ENCODE data around the gene CAPN15. TPM values are rescaled to one million over a fixed set of nuclear protein-coding genes. Genes with fewer than 3 reads are reported as not detected.

The CAPN15 gene
- total and polyA plus RNA-seq, 2 of the 4 experiments (the other 2 are of a cell fraction), result 9.3 to 24.3 TPM

GRCh38 chr16:561413-561794 is 33.9 kb downstream of the CAPN15 start:
- no peak overlapping the region for H2BK120ac ChIP-seq (ENCODE audit: low read depth, low read length)
- intact Hi-C loops (cut with micrococcal nuclease) (no loop called here), in situ Hi-C loops (cut with MboI; ENCODE audit: low sequenced_read_pairs) (no loop called here), dilution Hi-C loops (cut with HindIII; ENCODE audit: low sequenced_read_pairs, unreplicated experiment) (no loop called here)
- H3K4ac ChIP-seq (ENCODE audit: low read depth, low read length), result no peak overlapping the region
- H3K9me1 ChIP-seq (ENCODE audit: insufficient read depth, low read length), result peaks cover 1% of the 10 kb centered on the region
- H4K8ac ChIP-seq (ENCODE audit: low read depth in 2 of 2, low read length in 2 of 2), result no peak overlapping the region
- no peak for ATAC-seq (ENCODE audit: low read depth)
- H4K91ac ChIP-seq (ENCODE audit: insufficient read depth, low read depth, low read length), result no peak overlapping the region
- H2BK5ac ChIP-seq (ENCODE audit: low read depth, low read length, poor library complexity, severe bottlenecking), result no peak overlapping the region
- H2BK20ac ChIP-seq (ENCODE audit: low read depth, low read length), result no peak overlapping the region
- POLR2A ChIA-PET (ENCODE audit: unreplicated experiment), result no interaction called here
- peaks cover 6% of the 10 kb centered on the region for H3K4me1 ChIP-seq (ENCODE audit: control insufficient read depth, insufficient read depth, low read length)
- no peak overlapping the region for H3K4me2 ChIP-seq (ENCODE audit: low read depth, low read length)
- H3K9me3 ChIP-seq (ENCODE audit: control insufficient read depth, insufficient read depth, low read length), result no peaks in the 10 kb centered on the region
- CTCF ChIA-PET, result no interaction called here
- no peaks in the 10 kb centered on the region for H3K79me1 ChIP-seq (ENCODE audit: low read depth in 1 of 2, low read length in 2 of 2)
- no peak overlapping the region for H2BK15ac ChIP-seq (ENCODE audit: low read depth, low read length)
- H3K9ac ChIP-seq (ENCODE audit: low read depth, low read length), result no peak overlapping the region
- no TSS peak for BruUV-seq (replicated peaks)
- H3K27me3 ChIP-seq (ENCODE audit: control insufficient read depth, insufficient read depth, low read length), result peaks cover 48% of the 10 kb centered on the region
- H3K36me3 ChIP-seq (ENCODE audit: control insufficient read depth, insufficient read depth, low read length), result no peaks in the 10 kb centered on the region
- 29% methylated on average over 2 of the region's 15 CpGs; no CpG with 5 or more reads in 1 of the 2 experiments for WGBS, 2 experiments (ENCODE audit: extremely low coverage in 2 of 2, insufficient read length in 1 of 2)
- no peak overlapping the region for H3K23ac ChIP-seq (ENCODE audit: low read depth, low read length)
- H4K20me1 ChIP-seq (ENCODE audit: insufficient read depth, low read length), result peaks cover 5% of the 10 kb centered on the region; the same call in 1 of the 2 replicates
- H2AFZ ChIP-seq (replicated peaks; ENCODE audit: low read length, poor library complexity), result no peak overlapping the region
- no peak overlapping the region for H4K5ac ChIP-seq (ENCODE audit: low read depth, low read length)
- H2AK5ac ChIP-seq (ENCODE audit: low read depth, low read length), result no peak overlapping the region
- H3K56ac ChIP-seq (ENCODE audit: extremely low read depth, insufficient read depth, low read length), result no peak overlapping the region
- H3K18ac ChIP-seq (ENCODE audit: low read depth, low read length), result no peak overlapping the region
- H3K27ac ChIP-seq (ENCODE audit: insufficient read depth, low read length), result no peak overlapping the region
- no peak for DNase-seq
- no peak for TF ChIP-seq MXI1 (IDR thresholded peaks at IDR 0.05; ENCODE audit: borderline replicate concordance, low read depth, low read length)
- TF ChIP-seq SMC3 (IDR thresholded peaks at IDR 0.05; ENCODE audit: low read depth, low read length), result no peak
- TF ChIP-seq CEBPB (IDR thresholded peaks at IDR 0.05; ENCODE audit: low read depth, low read length), result no peak
- no peak overlapping the region for H3K14ac ChIP-seq (replicated peaks; ENCODE audit: low read depth, low read length)
- H3K4me3 ChIP-seq (ENCODE audit: insufficient read depth, low read depth, low read length), result no peak overlapping the region
- H2AK9ac ChIP-seq (replicated peaks; ENCODE audit: low read depth, low read length, poor library complexity), result no peak overlapping the region

Measured in IMR-90 (cell line).